GM12865 (cell line): ENCODE data around the gene CIB2.

ENCODE experiments used
- DNase-seq: peaks from one replicate; pipeline ENCODE4 v3.0.0; 2010; ENCODE audit warnings: low read depth
- H3K4me3 ChIP-seq: 2 replicates; pipeline ENCODE4 v1.5.1; 2011; ENCODE audit warnings: mild to moderate bottlenecking, low read depth, low read length, control low read depth
- CTCF ChIP-seq: IDR thresholded peaks from 2 replicates; pipeline ENCODE4 v1.5.1; 2011; ENCODE audit warnings: low read length, control low read depth, low read depth, inconsistent platforms; ENCODE audit not compliant: insufficient read depth; ENCODE audit errors: missing control alignments

Gene CIB2

GRCh38 chr15:78093242-78094020 lies 37.8 kb downstream of the CIB2 start:
- TF ChIP-seq CTCF = no peak
- no peak overlapping the region for H3K4me3 ChIP-seq
- no peak for DNase-seq

- H3K4me3 ChIP-seq = no peak within 1 kb of the TSS
- no peak for TF ChIP-seq CTCF
- DNase-seq = no peak
These were observed 38.8 kb downstream of the CIB2 start, which contains the start of gene SH2D7 for GRCh38 chr15:78092261-78093041. TSS of gene SH2D7 (plus strand) at chr15:78092561. CDS start at chr15:78092585, 24 bp downstream.

DNA sequence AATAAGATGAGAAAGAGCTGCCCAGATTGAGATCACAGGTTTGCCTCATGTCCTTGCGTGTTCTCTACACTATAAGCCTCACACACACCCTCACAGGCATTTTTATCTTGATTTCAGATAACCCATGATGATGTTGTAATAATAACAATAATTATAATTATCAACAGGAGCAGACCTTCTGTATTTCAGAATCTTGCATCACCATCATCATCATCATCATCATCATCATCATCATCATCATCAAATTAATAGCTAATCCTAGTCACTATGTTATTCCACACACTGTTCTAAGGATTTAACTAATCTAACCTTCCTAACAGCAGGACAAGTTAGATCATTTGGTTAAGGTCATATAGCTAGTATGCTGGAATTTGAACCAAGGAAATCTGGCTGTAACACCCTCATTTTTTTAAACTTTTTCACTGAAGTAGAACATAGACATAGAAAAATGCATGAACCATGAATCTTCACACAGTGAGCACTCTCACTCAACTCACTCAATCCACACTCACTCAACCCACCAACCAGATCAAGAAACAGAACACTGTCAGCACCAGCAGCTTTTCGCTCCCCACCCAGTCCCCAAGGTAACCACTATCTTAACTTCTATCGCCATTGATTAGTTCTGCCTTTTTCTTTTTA lies 40.7 kb downstream of the CIB2 start:
- DNase-seq = no peak

GRCh38 chr15:78088773-78089080 lies 42.5 kb downstream of the CIB2 start:
- no peak for DNase-seq
- TF ChIP-seq CTCF = no peak
- no peak overlapping the region for H3K4me3 ChIP-seq

More for the DNA sequence above, 40.7 kb downstream of the CIB2 start:
- no peak for TF ChIP-seq CTCF
- no peak overlapping the region for H3K4me3 ChIP-seq

GRCh38 chr15:78087951-78088772 lies 43.1 kb downstream of the CIB2 start:
- no peak for TF ChIP-seq CTCF
- DNase-seq = peak; percentile 63
- no peak overlapping the region for H3K4me3 ChIP-seq

GRCh38 chr15:78085928-78086327 lies 45.3 kb downstream of the CIB2 start:
- no peak for TF ChIP-seq CTCF
- DNase-seq = no peak
- H3K4me3 ChIP-seq = no peak overlapping the region
